GM13977 (cell line): ENCODE results near the gene LRMDA.

ENCODE experiments used
- DNase-seq: peaks from one replicate; pipeline ENCODE4 v3.0.0; 2012; ENCODE audit warnings: low spot score
- CTCF ChIP-seq: IDR thresholded peaks from 2 replicates; pipeline ENCODE4 v1.5.1; 2012; ENCODE audit warnings: mild to moderate bottlenecking, control low read depth; ENCODE audit not compliant: insufficient read depth; ENCODE audit errors: extremely low read depth, missing control alignments
- in situ Hi-C: fragments of 300-500 bp; cut with MboI; formaldehyde crosslinking; loops from one replicate; pipeline ENCODE4 v1.12.0; 2022; ENCODE audit warnings: low sequenced_read_pairs, low pct_unique_long_range_greater_than_20kb, mixed read lengths, inconsistent platforms; ENCODE audit not compliant: unreplicated experiment

Gene LRMDA

GRCh38 chr10:76169246-76169645 lies 737.8 kb downstream of the LRMDA start:
- TF ChIP-seq CTCF, result no peak
- in situ Hi-C loops, result no loop called here
- DNase-seq, result no peak

- no peak for TF ChIP-seq CTCF
- DNase-seq, result no peak
- in situ Hi-C loops, result no loop called here
Observed at GRCh38 chr10:76172020-76172419, 740.6 kb downstream of the LRMDA start.

GRCh38 chr10:76175533-76176165 lies 744.2 kb downstream of the LRMDA start:
- no peak for DNase-seq
- TF ChIP-seq CTCF, result no peak
- in situ Hi-C loops, result no loop called here

GRCh38 chr10:76176166-76176550 lies 744.7 kb downstream of the LRMDA start:
- DNase-seq, result no peak
- TF ChIP-seq CTCF, result no peak
- in situ Hi-C loops, result no loop called here

GRCh38 chr10:76177936-76178335 lies 746.5 kb downstream of the LRMDA start:
- no peak for DNase-seq
- in situ Hi-C loops, result no loop called here
- no peak for TF ChIP-seq CTCF

GRCh38 chr10:76178532-76179292 lies 747.3 kb downstream of the LRMDA start:
- no peak for DNase-seq
- in situ Hi-C loops, result no loop called here
- no peak for TF ChIP-seq CTCF
